HG03139 (cell line): ENCODE data around the gene BECN2.

Experiments
- ATAC-seq: cut with Tn5 transposase; IDR thresholded peaks from one replicate; pipeline ENCODE4 v1.9.1; 2021; ENCODE audit not compliant: unreplicated experiment

BECN2 gene, protein sequence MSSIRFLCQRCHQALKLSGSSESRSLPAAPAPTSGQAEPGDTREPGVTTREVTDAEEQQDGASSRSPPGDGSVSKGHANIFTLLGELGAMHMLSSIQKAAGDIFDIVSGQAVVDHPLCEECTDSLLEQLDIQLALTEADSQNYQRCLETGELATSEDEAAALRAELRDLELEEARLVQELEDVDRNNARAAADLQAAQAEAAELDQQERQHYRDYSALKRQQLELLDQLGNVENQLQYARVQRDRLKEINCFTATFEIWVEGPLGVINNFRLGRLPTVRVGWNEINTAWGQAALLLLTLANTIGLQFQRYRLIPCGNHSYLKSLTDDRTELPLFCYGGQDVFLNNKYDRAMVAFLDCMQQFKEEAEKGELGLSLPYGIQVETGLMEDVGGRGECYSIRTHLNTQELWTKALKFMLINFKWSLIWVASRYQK

DNA sequence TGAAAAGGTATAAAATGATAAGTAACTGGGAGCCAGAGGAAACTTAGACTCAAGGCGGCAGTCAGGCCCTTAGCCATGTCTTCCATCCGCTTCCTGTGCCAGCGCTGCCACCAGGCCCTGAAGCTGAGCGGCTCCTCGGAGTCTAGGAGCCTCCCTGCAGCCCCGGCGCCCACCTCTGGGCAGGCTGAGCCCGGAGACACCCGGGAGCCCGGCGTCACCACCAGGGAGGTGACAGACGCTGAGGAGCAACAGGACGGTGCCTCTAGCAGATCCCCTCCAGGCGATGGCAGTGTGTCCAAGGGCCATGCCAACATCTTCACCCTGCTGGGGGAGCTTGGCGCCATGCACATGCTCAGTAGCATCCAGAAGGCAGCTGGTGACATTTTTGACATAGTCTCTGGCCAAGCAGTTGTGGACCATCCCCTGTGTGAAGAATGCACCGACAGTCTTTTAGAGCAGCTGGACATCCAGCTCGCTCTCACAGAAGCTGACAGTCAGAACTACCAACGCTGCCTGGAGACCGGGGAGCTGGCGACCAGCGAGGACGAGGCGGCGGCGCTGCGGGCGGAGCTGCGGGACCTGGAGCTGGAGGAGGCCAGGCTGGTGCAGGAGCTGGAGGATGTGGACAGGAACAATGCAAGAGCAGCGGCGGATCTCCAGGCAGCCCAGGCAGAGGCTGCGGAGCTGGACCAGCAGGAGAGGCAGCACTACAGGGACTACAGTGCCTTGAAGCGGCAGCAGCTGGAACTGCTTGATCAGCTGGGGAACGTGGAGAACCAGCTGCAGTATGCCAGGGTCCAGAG is at the start of gene BECN2:
TSS of gene BECN2 (plus strand) at position 76 of the 803 bp plus-strand sequence. CDS start at position 76, 0 bp downstream.
- no peak for ATAC-seq

DNA sequence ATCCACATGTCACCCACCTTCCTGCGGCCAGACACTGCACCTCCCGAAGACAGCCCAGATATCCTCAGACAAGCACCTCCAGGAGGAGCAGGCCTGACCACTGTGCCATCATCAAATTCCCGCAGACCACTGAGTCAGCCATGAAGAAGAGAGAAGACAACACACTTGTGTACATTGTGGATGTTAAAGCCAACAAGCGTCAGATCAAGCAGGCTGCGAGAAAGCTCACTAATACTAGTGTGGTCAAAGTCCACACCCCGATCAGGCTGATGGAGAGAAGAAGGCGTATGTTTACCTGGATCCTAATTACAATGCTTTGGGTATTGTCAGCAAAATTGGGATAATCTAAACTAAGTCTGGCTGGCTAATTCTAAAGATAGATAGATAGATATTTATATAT is 41.4 kb upstream of the BECN2 start:
- ATAC-seq, result no peak

DNA sequence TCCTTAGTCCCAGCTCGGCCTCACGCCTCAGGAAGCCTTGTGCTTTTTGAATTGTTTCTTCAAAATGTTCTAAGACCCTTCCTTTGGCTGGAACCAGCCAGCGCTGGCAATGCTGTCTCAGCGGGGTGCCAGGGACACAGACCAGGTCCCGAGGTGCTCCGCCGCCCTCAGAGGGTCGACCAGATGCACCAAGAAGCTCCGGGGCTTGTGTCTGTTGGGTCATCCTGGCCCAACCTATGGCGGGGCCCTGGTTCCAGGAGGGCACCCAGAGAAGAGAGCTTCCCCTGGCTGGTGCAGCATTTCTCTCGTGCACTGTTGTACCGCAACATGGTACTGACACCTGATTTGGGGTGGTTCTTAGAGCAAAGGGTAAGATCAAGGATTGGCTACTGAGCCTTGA is 40.1 kb upstream of the BECN2 start:
- ATAC-seq, result no peak

DNA sequence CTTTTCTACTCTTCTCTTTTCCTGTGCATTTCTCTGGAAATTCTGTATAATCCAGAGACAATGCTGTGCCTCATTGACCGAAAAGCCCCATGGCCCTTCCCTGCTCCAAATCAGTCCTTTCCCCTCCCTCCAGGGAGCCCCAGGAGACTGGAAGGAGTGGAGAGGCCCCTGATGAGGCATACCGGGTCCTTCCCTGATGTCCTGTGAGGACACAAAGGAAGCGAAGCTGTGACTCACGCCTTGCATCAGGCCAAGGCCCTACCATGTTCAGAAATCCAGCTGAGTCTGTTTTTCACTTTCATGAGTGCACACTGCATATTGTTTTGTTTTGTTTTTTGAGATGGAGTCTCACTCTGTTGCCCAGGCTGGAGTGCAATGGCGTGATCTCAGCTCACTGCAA is 38.7 kb upstream of the BECN2 start:
- no peak for ATAC-seq

DNA sequence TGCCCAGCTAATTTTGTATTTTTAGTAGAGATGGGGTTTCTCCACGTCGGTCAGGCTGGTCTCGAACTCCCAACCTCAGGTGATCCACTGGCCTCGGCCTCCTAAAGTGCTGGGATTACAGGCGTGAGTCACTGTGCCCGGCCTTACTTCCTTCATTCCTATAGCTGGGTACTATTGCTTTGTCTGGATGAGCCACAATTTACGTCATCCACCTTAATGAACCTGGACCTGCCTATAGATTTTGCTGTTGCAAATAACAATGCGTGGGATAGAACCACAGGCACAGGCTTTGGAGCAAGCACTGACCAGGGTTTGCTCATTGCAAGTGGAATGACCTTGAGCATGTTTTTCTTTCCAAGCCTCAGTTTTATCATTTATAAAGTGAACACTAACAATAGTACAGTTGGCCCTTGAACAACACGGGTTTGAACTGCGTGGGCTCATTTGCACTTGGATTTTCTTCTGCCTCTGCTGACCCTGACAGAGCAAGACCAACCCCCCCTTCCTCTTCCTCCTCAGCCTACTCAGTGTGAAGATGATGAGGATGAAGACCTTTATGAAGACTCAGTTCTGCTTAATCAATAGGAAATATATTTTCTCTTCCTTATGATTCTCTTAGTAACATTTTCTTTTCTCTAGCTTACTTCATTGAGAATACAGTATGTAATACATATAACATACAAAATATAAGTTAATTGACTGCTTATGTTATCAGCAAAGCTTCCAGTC is 33.3 kb upstream of the BECN2 start:
- ATAC-seq, result no peak

DNA sequence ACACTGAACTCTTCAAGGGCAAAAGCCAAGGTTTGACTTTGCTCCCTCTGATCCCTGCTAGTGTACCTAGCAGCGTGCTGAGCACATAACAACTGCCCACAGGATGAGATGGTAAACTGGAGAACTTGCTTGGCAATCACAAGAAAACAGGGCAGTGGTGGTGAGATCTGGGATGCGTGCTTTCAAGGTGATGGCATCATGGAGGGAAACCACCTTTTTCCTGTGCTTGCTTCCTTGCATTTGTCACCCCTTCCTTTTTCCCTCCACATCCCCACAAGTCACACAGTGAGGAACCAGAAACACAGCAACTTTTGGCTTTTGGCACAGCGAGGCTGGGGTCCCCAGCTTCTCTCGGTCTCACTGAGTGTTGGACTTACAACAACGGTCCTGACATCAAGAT is 31.4 kb upstream of the BECN2 start:
- ATAC-seq, result no peak

DNA sequence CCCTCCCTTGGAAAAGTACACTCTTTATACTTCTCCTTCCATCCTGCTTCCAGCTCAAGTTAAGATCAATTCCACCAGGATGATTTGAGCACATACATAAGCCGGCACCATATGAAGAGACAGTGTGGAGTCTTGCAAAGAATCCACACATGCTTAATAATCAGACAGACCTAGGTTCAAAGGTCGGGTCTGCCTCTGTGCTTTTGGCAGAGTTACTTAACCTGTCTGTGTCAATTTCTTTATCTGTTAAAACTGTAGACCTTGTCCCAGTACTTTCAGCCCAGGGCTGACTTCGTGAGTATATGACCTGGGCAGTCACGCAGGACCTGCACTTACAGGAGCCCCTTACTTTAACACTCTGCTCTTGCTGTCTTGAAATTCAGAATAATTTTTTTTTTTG is 30.2 kb upstream of the BECN2 start:
- ATAC-seq, result no peak

DNA sequence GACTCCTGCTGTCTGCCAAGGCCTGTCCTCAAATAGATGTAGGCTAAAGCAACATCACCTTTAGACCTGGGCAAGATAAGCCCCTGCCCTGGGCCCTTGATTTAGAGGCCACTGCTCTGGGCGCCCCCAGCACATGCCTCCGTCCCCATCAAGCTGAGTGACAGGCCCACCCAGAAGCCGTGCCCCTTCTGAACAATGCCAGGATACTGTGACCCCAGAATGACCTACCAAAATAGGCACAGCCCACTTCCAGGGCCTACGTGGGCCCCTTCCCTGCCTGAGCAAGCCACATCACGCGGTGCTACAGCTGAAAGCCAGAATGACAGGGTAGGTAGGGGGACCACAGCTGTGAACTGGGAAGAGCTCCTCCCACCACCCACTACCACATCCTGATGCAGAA is 24.7 kb upstream of the BECN2 start:
- no peak for ATAC-seq

DNA sequence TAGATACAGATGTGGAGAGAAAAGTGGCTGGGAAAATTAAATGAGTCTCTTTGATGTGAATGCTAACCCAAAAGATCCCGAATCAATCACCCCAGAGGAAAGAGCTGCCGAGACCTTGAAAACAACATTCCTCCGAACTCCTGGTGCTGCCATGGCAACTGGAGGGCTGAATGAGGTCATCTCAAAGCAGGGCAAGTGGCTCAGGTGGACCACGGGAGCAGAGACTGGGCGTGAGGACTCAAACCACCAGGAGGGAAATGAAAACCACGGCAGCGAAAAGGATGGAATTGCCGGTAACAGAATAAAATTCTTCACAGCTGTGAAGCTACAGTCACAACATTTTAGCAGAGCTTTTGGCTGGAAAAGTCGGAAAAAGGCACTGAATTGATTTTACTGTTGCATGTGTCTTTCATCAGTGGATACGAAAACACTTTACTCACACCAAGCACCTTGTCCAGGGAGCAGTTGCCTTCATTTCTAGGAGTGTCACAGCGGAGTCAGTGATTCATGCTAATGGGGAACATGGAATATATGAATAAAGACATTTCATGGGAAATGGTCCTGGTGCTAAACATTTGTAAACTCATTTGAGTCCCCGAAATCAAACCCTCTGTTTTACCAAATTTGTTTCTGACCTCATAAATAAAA is 23.2 kb upstream of the BECN2 start:
- ATAC-seq, result no peak

DNA sequence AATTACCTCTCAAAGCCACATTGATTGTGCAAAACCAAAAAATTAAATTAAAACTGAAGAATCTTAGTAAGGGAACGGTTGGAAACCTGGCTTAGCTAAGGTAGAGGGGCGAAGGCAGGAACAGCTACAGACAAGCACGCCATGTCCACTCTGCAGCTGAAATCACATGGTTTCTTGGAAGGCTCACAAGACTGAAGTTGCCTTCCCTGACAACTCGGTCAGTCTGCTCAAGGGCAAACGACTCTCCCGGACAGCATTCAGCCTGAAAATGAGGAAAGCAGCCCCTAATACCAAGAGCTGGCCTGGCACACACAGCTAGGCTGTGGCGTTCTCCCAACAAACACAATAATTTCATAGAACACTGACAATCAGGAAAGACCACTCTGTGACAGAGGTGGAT is 22.7 kb upstream of the BECN2 start:
- ATAC-seq, result no peak

DNA sequence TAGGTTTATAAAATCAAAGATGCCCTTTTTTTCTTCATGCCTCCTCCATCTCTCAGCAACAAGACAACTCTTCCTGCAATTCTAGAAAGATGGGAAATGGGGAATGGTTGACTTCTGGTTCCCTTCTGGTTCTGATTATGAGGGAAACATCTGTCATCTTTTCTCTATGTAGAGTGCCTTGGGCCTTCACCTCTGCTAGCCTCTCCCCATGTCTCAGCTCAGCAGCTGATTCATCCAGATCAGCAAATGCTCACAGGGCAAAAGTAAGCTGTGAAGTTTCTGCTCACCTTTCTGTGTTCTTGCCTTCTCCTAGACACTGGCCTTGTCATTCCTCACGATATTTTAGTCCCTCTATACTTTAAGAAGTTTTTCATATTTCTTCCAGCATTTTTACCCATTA is 17.8 kb upstream of the BECN2 start:
- no peak for ATAC-seq

DNA sequence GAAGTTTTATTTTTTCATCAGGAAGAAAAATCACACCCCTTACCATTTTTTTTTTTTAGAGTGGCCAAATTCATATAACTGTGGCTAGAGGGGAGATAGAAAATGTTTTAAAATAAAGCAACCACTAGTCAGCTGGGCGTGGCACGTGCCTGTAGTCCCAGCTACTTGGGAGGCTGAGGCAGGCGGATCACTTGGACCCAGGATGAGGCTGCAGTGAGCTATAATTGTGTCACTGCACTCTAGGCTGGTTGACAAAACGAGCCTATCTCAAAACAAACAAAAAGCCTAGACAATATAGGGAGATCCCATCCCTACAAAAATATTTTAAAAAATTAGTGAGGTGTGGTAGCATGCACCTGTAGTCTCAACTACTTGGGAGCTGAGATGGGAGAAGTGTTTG is 14.8 kb upstream of the BECN2 start:
- no peak for ATAC-seq

DNA sequence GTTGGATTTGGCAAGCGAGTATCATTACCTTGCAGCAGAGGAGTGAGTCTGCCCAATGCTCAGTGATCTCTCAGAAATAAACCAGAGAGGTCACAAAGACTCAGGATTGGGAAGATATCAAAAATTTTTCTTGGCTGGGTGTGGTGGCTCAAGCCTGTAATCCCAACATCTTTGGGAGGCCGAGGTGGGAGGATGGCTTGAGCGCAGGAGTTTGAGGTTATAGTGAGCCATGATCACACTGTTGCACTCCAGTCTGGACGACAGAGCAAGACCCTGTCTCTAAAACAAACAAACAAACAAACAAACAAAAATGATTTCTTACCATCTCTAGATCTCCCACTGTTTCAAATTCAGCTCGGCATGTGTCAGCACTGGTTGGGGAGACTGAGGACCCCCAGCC is 13.3 kb upstream of the BECN2 start:
- no peak for ATAC-seq

DNA sequence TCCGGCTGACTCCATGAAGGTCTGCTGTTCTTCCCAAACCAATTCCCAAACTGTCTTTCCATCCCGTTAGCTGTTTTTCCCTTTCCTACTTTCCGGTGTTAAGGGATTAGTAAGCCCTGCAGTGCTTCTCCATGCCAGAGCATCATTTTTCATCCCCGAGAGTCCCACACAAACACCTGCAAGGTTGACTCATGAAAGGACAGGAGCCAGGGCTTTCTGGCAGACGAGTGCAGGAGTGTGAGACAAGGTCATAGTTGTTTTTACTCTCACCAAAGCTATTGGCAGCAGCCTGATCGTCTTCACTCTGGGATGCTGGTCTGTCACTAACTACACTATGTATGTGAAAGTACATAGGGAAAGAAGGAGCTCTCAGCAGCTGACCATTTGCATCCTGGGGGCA is 10.2 kb upstream of the BECN2 start:
- ATAC-seq, result no peak

DNA sequence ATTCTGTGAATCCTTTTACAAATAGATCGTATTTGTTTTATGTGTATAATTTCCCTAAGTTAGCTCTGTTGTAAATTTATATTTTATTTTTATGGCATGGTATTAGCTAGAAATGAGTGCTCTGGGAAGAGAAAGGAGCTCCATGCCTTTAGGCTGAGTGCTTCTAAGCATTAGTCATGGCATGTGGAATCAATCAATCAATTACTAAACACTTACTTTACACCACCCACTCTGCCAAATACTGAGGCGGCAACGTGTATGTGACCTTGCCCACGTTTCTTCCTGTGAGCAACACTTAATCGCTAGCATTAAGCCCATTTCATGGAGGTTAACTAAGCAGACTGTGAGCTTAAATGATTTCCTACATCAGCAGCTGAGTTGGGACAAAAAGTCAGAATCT is 7.2 kb upstream of the BECN2 start:
- ATAC-seq, result no peak

DNA sequence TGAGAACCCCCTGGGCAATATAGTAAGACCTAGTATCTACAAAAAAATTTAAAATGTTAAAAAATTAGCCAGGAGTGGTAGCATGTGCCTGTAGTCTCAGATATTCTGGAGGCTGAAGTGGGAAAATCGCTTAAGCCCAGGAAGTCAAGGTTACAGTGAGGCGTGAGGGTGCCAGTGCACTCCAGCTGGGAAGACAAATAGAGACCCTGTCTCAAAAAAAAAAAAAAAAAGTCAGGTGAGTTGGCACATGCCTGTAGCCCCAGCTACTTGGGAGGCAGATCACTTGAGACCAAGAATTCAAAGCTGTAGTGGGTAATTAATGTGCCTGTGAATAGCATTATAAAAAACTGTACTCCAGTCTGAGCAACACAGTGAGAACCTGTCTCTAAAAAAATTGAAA is 4.6 kb downstream of the BECN2 start:
- ATAC-seq, result no peak

DNA sequence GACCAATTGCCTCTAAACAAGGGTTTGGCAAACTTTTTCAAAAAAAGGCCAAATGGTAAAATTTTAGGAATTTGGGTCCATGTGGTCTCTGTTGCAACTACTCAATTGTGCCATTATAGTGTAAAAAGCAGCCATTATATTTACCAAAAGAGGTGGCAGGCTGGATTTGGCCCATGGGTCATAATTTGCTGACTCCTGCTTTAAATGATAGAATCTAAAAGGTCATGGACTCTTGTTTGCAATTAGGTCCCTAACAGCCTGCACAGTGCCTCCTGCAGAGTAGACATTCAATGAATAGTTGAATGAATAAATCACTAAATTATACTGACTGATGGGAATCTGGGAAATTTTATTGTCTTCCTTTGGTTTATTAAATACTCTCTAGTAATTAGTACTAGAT is 6.2 kb downstream of the BECN2 start:
- no peak for ATAC-seq

DNA sequence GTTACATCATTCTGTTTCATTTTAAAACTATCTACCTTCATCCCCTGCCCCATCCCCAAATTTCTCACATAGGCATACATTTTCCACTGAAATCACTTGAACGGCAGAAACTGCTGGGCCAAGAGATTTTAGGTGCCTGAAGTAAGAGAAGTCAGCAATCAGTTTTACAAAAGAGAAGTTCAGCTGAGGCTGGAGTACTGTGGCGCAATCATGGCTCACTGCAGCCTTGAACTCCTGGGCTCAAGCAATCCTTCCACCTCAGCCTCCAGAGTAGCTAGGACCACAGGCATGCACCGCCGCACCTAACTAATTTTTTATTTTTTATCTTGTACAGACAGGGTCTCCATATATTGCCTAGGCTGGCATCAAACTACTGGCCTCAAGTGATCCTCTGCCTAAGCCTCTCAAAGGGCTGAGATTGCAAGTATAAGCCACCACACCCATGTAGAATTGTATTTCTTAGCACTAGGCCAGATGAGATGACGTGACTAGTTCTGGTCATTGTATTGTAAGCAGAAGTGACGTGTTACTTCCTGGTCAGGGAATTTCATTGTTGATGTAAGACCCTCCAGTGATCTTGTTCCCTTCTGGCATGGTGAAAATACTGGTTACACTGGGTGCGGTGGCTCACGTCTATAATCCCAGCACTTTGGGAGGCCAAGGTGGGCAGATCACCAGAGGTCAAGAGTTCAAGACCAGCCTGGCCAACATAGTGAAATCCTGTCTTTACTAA is 7.1 kb downstream of the BECN2 start:
- ATAC-seq, result no peak

DNA sequence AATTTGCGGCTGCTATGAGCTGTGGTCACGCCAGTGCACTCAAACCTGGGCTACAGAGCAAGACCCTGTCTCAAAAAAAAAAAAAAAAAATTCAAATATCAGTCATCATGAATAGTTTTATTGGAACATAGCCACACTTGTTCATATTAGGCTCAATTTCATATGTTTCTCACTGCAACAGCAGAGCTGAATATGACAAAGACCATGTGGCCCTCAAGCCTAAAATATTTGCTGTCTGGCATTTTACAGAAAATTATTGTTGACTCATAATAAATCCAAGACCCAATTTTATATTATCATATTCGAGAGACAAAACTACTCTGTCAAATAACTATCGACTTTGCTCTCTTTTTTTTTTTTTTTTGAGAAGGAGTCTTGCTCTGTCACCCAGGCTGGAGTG is 11.0 kb downstream of the BECN2 start:
- no peak for ATAC-seq

DNA sequence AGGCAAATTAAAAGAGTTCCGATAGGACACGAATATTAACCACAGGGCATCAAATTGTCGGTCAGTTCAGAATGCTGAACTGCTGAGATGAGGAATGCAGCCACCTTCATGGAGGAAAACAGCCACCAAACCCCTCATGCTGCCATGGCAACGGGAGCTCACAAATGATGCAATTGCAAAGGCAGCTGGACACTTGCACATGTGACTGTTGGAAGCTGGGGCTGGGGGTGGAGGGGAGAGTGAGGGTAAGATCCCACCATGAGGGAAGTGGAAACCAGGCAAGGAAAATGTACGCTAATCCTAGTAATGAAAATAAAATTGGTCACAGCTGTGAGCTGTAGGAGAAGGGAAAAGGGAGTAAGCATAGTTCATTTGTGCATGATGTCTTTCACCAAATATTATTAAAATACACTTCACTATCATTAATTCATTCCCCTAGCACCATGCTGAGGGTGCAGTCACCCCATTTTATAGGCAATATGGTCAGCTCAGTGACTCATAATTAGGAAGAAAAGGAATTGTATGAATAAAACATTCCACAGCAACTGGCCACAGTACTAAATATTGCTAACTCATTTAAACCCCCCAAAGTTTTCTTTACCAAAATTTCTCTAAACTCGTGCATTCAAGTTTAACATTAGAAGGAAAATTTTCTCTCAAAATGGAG is 15.3 kb downstream of the BECN2 start:
- no peak for ATAC-seq
